ENCODE data around the gene APLP2.
A peak's percentile ranks its signal among the peaks of the same experiment; 100 is the strongest.
"Not testable (repeated sequence)": the region's sequence is repeated elsewhere in the genome, so short reads cannot be mapped to it uniquely, and the experiment has no call there.

APLP2 gene

DNA sequence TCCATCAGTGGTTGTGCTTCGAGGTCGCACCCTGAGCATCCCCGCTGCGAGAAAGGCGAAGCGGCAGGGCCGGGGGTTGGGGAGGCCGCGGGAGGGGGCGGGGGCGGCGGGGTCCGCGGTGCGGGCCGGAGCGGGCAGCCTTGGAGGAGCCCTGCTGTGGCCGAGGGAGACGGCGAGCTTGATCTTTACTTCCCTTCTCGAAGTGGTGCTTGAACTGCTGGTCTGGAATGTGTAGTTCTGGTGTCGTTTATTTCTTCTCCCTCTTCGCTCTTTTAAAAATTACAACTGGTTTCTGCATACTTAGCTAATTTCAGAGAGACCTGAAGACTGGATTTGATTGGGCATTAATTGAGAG lies 1.1 kb downstream of the APLP2 start:
- Mint-ChIP-seq H3K4me1 (peaks cover 24% of the 10 kb centered on the region), H3K4me3 (peak overlapping the region; percentile 89 to 90), H3K9me3 (no peaks in the 10 kb centered on the region), H3K27me3 (peaks cover 39% of the 10 kb centered on the region), H3K27ac (no peak overlapping the region)
- no peak for ATAC-seq
- no peak for DNase-seq

DNA sequence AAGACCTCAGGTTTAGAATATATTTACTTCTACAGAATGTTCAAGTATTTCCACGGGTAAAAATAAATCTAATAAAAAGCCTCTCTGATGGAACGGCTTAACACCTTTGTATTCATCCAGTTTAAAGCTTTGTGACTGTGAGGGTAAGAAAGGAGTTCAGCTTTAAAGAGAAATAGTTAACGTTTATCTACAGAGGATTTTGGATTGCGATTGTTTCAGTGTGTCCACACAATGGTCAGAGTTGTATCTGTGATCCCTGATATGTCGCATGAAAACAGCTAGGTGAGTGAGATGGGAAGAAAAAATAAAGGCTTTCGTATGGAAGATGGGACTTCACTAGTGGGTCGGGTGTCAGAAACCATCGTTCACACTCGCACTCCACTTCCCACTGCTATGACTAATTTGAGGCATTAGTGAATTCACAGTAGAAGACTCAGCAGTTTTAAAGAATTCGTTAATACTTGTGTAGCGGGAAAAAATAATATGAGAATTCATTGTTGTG lies 1.6 kb downstream of the APLP2 start:
- H3K9me3 Mint-ChIP-seq, result no peaks in the 10 kb centered on the region
- peaks cover 24% of the 10 kb centered on the region for H3K4me1 Mint-ChIP-seq
- peaks cover 39% of the 10 kb centered on the region for H3K27me3 Mint-ChIP-seq
- H3K27ac Mint-ChIP-seq, result no peak overlapping the region
- peak overlapping the region; percentile 89 to 90 for H3K4me3 Mint-ChIP-seq
- DNase-seq (no peak), ATAC-seq (no peak)

DNA sequence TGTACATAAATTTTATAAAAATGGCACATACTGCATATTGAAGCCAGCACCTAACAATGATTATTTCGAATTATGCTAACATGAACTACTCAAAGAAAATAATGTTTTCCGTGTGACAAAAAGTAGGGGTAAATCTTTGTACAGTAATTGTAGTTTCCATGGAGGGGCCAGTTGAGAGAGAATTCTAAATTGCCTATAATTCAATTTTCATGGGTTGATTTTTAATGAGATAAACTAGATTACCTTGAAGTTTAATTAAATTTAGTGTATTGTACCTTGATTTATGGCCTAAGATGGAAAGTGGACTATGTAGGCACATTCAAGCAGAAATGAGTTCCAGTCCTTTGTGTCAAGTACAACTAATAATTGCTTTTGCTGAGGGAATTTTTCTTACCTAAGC lies 5.0 kb downstream of the APLP2 start:
- DNase-seq (no peak), ATAC-seq (no peak)
- Mint-ChIP-seq H3K27ac (no peak overlapping the region), H3K27me3 (peaks cover 23% of the 10 kb centered on the region), H3K4me3 (no peak overlapping the region), H3K4me1 (peaks cover 13% of the 10 kb centered on the region), H3K9me3 (no peaks in the 10 kb centered on the region)

DNA sequence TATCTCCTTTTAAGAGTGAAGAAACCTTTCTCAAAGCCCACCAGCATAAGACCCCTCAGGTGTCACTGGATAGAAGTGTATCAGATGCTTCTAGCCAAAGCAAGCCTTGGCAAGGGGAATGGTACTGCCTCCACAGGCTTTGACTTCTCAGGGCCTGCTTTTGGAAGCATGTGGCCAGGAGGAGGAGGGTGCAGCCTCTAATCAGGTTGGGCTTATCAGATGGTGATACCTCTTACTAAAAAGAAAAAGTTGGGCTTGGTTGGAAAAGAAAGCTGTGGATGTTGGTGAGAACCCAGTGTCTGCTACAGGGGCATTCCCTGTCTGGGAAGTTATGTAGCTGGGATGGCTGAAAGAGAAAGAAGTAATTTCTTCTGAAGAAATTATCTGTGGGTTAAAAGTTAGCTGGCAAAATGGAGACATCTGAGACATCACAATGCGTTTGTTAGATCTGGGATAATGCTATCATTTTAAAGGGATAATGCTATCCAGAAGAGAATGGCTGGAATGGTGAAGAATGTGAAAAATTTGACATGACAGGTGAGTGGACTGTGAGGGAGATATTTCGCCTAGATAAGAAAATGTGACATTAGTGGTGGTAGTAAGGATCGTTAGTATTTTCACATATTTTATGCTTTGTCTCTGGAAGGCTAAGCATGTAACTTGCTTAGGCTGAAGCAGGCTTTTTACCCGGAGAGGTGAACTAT lies 7.2 kb downstream of the APLP2 start:
- Mint-ChIP-seq H3K9me3 (no peaks in the 10 kb centered on the region), H3K27me3 (peaks cover 6% of the 10 kb centered on the region), H3K4me3 (no peak overlapping the region), H3K27ac (no peak overlapping the region), H3K4me1 (no peaks in the 10 kb centered on the region)
- ATAC-seq, result no peak
- DNase-seq, result no peak

DNA sequence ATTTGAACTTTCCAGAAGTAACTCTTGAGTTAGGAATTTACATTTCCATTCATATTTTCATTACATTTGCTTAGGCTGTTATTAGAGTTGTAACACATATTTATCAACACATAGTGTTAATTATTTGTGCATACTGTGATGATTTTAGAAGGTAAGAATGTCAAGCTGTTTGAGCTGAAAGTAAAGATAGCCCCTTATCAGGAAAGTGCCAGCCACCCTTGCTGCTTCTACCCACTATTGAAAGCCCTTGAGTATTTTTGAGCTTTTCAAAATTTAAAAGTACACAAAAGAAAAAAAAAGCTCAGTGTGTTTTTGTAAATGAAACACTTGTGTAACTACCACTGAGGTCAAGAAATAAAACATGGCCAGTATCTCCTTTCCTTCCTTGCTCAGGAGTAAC lies 8.0 kb downstream of the APLP2 start:
- no peaks in the 10 kb centered on the region for H3K27me3 Mint-ChIP-seq
- DNase-seq (no peak), ATAC-seq (no peak)
- no peak overlapping the region for H3K27ac Mint-ChIP-seq
- no peaks in the 10 kb centered on the region for H3K9me3 Mint-ChIP-seq
- no peaks in the 10 kb centered on the region for H3K4me1 Mint-ChIP-seq
- H3K4me3 Mint-ChIP-seq, result no peak overlapping the region

DNA sequence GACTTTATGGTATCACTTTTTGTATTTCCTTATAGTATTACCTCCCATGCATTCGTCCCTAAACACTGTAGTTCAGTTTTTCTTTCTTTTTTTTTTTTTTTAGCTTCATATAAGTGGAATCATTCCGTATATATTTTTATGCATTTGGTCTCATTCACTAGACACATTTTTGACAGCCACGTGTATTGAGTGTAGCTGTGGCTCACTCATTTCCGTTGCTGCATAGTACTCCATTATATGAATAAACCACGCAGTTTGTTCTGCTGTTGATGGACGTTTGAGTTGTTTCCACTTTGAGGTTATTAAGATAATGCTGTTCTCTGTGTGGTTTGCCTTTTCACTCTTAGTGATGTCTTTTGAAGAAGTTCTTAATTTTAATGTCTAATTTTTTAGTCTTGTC lies 8.4 kb downstream of the APLP2 start:
- no peaks in the 10 kb centered on the region for H3K4me1 Mint-ChIP-seq
- ATAC-seq, result no peak
- H3K4me3 Mint-ChIP-seq, result no peak overlapping the region
- no peak overlapping the region for H3K27ac Mint-ChIP-seq
- no peaks in the 10 kb centered on the region for H3K27me3 Mint-ChIP-seq
- no peaks in the 10 kb centered on the region for H3K9me3 Mint-ChIP-seq
- no peak for DNase-seq

DNA sequence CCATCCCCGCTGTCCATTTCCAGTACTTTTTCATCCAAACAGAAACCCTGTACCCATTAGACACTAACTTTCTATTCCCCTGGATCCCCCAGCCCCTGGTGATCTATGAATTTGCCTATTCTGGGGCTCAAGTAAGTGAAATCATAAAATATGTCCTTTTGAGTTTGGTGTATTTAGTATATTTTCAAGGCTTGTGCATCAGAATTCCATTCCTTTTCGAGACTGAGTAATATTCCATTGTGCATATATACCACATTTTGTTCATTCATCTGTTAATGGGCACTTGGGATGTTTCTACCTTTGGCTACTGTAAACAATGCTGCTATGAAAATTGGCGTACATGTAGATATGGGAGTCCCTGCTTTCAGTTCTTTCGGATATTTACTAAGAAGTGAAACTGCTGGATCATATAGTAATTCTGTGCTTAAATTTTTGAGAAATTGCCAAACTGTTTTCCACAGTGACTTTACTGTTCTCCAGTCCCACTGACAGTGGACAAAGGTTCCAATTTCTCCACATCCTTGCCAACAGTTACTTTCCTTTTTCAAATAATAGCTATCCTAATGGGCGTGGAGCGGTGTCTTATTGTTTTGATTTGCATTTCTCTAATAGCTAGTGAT lies 16.1 kb downstream of the APLP2 start:
- Mint-ChIP-seq H3K9me3 (no peaks in the 10 kb centered on the region), H3K27ac (no peak overlapping the region), H3K4me1 (no peaks in the 10 kb centered on the region), H3K27me3 (no peaks in the 10 kb centered on the region), H3K4me3 (no peak overlapping the region)
- ATAC-seq (no peak), DNase-seq (no peak)

DNA sequence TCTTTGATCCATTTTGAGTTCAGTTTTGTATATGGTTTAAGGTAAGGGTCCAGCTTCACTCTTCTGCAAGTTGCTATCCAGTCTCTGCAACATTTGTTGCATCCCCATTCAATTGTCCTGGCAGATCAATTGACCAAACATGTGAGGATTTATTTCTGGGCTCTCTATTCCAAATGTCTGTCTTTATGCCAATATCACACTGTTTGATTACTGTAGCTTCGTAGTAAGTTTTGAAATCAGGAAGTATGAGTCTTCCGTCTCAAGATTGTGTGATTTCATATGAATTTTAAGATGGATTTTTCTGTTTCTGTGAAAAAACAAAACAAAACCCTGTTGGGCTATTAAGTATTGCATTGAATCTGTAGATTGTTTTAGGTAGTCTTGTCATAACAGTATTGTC lies 17.0 kb downstream of the APLP2 start:
- no peak overlapping the region for H3K27ac Mint-ChIP-seq
- ATAC-seq (no peak), DNase-seq (no peak)
- H3K4me3 Mint-ChIP-seq, result no peak overlapping the region
- H3K4me1 Mint-ChIP-seq, result no peaks in the 10 kb centered on the region
- no peaks in the 10 kb centered on the region for H3K9me3 Mint-ChIP-seq
- H3K27me3 Mint-ChIP-seq, result no peaks in the 10 kb centered on the region

DNA sequence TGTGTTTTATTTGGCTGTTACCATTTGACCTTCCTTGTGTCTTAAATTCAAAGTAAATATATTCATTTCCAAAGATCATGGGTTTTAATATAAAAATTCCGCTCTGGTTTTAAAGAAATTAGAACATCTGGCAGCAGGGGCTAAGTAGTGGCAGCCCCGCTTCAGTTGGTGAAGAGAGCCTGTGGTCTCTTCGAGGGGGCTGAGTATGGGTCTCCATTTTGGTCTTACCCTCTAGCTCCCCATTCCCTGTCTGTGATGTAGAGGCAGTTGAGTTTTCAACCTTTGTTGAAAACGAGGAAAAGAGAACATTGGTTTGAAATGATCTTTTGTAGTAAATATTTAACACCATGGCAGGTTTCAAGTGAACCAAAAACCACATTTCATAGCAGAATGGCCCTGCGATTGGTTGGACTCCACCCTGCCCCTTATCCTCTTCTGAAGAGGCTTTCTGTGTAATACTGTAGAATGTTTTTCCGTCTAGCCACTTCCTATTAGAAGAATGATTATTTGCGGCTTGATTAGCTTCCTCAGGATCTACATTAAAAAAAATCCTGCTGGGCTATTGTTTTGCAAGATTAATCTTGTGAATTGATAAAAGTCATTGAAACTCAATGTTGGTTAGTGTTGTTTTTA lies 17.7 kb downstream of the APLP2 start:
- Mint-ChIP-seq H3K9me3 (no peaks in the 10 kb centered on the region), H3K27ac (no peak overlapping the region), H3K27me3 (no peaks in the 10 kb centered on the region), H3K4me1 (no peaks in the 10 kb centered on the region), H3K4me3 (no peak overlapping the region)
- ATAC-seq (no peak), DNase-seq (no peak)

DNA sequence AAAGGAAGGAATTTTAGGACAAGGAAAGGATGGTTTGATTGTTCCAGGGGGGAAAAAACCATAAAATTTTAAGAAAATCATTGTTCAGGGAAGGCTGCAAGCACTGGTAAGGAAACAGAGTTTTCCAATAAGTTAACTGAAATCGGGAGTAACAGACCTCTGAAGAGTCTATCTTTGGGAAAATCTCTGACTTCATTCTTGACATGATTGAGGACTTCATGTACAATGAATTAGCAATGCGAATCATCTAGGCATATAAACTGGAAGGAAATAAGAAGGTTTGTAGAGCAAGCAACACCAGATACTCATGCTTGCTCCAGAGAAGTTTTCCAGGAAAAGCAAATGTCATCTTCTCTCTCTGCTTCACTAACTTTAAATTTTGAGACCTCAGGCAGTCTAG lies 18.5 kb downstream of the APLP2 start:
- H3K4me1 Mint-ChIP-seq, result no peaks in the 10 kb centered on the region
- ATAC-seq (no peak), DNase-seq (no peak)
- H3K27me3 Mint-ChIP-seq, result no peaks in the 10 kb centered on the region
- no peak overlapping the region for H3K4me3 Mint-ChIP-seq
- no peak overlapping the region for H3K27ac Mint-ChIP-seq
- no peaks in the 10 kb centered on the region for H3K9me3 Mint-ChIP-seq

DNA sequence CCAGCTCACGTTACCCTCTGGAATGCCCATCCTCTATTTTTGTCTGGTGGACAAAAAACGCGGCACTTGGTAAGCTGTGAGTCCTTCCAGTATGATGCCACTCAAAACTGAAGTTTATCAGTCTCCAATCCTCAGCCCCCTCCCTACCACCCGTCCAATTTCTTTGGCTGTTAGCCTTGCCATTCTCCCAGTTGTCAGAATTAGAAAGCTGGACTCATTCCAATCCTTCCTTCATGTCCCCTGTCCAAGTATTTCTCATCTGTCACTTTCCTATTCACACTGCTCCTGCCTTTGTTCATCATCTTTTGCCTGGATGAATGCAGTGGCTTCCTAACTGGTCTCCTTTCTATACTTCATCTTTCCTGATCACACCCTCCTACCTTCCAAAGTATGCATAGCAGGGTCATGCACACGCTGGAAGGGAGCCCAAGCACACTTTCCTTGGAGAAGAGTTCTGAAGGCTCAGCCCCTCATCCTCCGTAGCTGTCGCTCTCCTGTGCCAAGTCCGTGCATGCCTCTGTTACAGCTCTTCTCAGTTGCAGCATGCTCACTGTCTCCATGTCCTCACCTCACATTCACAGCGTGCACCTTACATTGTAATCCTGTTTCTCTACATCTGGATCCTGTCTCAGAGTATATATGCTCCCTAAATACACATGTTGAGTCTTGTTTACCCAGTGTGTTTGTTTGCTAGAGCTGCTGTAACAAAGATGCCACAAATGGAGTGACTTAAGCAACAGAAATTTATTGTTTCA lies 19.4 kb downstream of the APLP2 start:
- Mint-ChIP-seq H3K9me3 (no peaks in the 10 kb centered on the region), H3K27me3 (no peaks in the 10 kb centered on the region), H3K4me3 (no peak overlapping the region), H3K4me1 (no peaks in the 10 kb centered on the region), H3K27ac (peak overlapping the region in 1 of 2 donors; percentile 29)
- DNase-seq (no peak), ATAC-seq (no peak)

DNA sequence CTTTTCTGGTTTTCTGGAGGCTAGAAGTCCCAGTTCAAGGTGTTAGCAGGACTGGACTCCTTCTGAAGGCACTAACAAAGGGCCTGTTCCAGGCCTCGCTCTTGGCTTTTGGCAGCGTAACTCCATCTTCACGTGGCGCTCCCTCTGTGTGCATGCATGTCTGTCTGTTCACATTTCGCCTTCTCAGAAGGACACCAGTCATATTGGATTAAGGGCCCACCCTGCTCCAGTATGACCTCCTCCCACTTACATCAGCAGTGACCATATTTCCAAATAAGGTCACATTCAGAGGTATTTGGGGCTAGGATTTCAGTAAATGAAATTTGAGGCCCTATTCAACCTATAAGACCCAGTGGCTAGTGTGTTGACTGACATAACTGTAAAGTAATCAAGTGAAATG lies 20.0 kb downstream of the APLP2 start:
- DNase-seq, result no peak
- no peak for ATAC-seq
- H3K4me1 Mint-ChIP-seq, result no peaks in the 10 kb centered on the region
- no peak overlapping the region for H3K27ac Mint-ChIP-seq
- H3K27me3 Mint-ChIP-seq, result no peaks in the 10 kb centered on the region
- H3K4me3 Mint-ChIP-seq, result no peak overlapping the region
- no peaks in the 10 kb centered on the region for H3K9me3 Mint-ChIP-seq

DNA sequence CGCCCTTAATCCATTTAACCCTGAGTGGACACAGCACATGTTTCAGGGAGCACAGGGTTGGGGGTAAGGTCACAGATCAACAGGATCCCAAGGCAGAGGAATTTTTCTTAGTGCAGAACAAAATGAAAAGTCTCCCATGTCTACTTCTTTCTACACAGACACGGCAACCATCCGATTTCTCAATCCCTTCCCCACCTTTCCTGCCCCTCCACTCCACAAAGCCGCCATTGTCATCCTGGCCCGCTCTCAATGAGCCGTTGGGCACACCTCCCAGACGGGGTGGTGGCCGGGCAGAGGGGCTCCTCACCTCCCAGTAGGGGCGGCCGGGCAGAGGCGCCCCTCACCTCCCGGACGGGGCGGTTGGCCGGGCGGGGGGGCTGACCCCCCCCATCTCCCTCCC lies 20.8 kb downstream of the APLP2 start:
- not testable (repeated sequence) for H3K27me3 Mint-ChIP-seq, H3K4me3 Mint-ChIP-seq, ATAC-seq, H3K4me1 Mint-ChIP-seq, H3K9me3 Mint-ChIP-seq, H3K27ac Mint-ChIP-seq, DNase-seq

DNA sequence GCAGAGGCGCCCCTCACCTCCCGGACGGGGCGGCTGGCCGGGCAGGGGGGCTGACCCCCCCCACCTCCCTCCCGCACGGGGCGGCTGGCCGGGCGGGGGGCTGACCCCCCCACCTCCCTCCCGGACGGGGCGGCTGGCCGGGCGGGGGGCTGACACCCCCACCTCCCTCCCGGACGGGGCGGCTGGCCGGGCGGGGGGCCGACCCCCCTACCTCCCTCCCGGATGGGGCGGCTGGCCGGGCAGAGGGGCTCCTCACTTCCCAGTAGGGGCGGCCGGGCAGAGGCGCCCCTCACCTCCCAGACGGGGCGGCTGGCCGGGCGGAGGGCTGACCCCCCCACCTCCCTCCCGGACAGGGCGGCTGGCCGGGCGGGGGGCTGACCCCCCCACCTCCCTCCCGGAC lies 21.5 kb downstream of the APLP2 start:
- not testable (repeated sequence) for H3K4me1 Mint-ChIP-seq, H3K27me3 Mint-ChIP-seq, ATAC-seq, DNase-seq, H3K9me3 Mint-ChIP-seq, H3K4me3 Mint-ChIP-seq, H3K27ac Mint-ChIP-seq

DNA sequence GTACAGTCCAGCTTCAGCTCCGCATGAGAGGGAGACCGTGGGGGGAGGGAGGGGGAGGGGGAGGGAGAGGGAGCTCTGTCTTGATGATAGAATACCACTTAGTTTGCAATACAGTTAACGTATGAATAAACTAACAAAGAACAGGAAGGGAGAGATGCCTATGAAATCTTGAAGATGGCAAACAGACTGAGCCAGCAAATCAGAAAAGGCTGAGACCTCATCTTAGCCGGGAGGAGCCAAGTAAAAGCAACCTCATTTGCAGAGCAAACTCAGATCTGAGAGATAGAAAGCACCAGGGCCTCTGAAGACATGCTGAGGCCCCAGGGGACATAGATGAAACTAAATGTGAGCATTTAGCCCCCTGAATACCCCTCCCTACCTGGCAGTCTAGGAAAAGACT lies 23.0 kb downstream of the APLP2 start:
- Mint-ChIP-seq H3K9me3 (no peaks in the 10 kb centered on the region), H3K4me3 (no peak overlapping the region), H3K27me3 (no peaks in the 10 kb centered on the region), H3K4me1 (no peaks in the 10 kb centered on the region), H3K27ac (no peak overlapping the region)
- no peak for DNase-seq
- no peak for ATAC-seq

DNA sequence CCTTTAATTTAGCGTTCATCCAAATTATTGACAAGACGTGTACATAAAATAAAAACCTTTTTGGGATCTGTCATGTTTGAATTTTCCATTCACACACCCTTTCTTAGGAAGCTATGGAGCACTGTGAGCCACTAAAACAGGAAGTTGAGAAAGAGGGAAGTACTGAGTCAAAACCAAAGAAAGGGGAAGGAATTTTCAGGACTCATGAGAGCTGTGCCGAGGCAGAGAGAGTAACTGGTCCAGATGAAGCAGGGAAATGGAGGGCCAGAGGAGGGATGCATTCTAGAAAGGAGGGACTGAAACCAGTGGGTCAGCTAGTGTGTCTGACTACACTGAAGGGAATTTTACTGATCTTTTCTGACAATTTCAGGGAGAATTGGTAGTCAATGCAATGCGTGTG lies 24.9 kb downstream of the APLP2 start:
- DNase-seq (no peak), ATAC-seq (no peak)
- H3K9me3 Mint-ChIP-seq, result no peaks in the 10 kb centered on the region
- no peaks in the 10 kb centered on the region for H3K27me3 Mint-ChIP-seq
- H3K4me1 Mint-ChIP-seq, result no peaks in the 10 kb centered on the region
- no peak overlapping the region for H3K4me3 Mint-ChIP-seq
- H3K27ac Mint-ChIP-seq, result no peak overlapping the region

All from stimulated activated naive CD8-positive, alpha-beta T cell treated with anti-CD3 and anti-CD28 coated beads, Interleukin-15, amount 100 ng/mL, for 72 hours (primary cell).